ENCODE data around the gene LBH.

Gene LBH

DNA sequence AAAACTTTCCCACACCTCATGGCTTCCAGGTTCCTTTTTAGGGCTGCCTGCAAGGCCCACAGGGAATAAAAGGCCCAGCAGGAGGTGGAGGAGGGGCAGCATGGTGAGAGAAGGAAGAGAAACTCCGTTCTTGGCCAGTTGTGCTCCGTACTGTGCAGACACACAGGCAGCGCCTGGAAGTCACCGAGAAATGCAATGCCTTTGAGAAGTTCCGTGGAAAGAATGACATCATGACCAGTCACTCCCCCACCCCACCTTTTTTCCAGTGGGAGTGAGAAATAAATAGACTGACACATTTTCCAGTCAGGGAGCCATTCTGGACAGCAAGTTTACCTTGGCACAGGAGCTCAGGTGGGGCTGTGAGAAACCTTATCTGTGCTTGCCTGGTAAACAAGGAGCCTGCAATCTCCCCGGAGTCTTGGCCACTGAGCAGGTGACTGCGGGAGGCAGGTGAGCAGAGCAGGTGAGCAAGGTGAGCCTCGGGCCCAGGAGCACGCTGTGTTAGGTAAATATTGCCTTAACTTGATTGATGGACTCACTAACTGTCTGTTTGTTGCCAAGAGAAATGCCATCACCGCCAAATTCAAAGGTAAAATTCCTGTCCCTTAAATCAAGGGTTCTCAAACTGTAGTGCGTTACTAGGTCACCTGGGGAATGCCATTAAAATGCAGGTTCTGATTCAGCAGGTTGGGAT, 13.5 kb upstream of the LBH start:
- DNase-seq (ENCODE audit: low read depth in 2 of 2), result no peak

DNA sequence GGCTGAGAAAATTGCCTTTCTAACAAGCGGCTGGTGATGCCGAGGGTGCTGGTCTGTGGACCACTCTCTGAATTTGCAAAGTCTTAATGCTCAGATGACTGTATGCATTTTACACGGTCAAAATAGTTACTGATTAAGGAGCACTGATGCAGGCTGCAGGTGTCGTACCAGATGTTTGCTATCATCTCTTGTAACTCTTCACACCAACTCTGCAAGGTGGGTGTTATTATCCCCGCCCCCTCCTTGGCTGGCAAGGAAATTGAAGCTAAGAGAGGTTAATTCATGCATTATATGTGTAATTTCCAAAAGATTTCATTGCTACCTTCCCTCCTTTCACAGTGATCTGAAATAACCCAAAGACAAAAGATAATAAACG, 13.0 kb upstream of the LBH start:
- no peak for DNase-seq (ENCODE audit: low read depth in 2 of 2)

DNA sequence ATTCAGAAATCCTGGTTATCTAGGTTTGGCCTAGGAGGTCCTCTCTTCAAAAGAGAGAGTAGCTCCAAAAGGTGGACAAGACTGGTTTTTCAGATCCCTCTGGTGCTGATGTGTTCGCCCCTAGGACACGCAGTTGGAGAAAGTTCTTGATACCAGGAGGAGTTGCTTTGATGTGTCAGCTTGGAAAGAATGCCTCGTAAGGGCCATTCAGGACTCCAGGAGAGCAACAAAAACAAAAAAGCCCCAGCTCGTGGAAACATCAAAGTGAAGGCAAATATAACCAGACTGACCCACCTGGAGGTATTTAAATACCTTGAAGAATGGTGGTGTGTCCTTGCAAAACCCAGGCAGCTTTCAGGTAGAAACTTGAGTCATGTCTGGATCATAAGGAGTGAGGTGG, 12.5 kb upstream of the LBH start:
- no peak for DNase-seq (ENCODE audit: low read depth in 2 of 2)

DNA sequence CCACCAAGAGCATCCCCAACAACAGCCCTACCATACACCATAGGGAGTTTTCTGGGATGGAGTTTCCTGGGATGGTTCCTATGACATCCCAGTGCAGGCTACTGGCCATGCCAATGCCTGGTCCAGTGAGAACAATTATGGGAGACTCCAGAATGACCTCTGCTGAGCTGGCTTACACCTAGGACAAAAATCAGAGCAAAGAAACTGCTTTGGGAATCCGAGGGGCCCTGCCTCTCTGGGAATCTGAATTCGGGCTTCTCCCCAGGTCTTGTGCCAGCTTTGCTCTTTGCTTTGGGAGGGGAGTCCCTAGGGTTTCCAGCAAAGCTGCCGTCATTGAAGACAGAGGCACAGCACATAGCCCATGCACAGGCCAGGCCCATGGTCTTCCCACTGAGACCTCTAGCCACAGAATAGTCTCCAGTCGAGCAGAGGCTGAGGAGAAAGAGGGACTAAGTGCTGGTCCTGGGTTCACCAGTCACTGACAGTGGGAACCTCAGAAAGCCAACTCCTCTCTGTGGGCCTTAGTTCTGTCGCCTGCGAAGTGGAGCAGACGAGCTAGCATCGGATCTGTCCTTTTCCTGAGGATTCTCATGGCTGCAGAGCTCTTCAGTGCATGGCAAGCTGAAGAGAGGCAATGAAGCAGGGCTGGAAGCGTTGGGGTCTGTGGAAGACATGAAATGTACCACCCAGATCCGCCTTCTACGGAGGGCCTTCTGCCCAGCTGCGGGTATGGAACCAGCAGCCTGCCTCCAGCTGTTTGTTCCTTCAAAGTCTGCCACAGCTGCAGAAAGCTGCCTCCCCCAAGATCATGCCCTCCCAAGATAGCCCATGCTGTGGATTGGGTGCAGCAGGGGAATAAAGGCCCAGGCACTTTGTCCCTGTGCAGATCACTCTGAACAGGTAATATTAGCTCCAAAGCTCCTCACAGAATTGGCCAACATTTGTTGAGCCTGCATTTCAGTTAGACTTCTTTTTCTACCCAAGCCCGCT, 11.2 kb upstream of the LBH start:
- DNase-seq (ENCODE audit: low read depth in 2 of 2), result no peak

DNA sequence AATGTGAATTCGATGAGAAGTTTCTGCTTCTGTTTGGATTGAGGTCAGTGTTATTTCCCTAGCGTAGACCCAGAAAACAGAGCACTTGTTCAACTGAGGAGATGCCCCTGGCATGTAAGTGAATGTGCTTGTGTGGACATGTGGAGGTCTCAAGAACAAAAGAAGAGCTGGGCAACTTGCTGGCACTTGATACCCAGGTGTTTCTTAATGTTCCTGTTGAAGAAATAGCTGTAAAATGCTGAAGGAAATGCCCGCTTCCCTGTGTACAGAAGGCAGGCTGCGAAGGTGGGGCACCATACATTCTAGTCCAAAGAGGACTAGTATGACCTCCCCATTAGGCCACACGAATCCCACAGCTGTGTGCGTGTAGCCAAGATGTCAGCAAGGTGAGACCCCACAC, 9.8 kb upstream of the LBH start:
- DNase-seq (ENCODE audit: low read depth in 2 of 2), result no peak

DNA sequence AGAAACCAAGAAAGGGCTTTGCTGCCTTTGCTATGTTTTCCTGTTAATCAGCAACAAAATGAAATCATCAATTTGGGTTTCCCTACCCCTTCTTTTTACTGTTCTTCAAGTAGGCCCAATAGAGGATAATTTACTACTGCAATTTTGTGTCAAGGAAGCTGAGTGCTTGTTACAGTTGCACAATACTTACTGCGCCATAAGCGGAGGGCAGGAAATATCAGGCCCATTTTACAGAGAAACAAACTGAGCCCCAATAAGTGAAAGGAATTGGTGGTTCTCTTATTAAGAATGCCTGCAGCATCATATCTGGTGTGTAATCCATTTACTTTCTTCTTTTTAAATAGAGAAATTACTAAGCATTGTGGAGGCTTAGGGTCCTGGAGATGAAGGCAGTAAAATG, 9.3 kb upstream of the LBH start:
- DNase-seq (ENCODE audit: low read depth in 2 of 2), result no peak

DNA sequence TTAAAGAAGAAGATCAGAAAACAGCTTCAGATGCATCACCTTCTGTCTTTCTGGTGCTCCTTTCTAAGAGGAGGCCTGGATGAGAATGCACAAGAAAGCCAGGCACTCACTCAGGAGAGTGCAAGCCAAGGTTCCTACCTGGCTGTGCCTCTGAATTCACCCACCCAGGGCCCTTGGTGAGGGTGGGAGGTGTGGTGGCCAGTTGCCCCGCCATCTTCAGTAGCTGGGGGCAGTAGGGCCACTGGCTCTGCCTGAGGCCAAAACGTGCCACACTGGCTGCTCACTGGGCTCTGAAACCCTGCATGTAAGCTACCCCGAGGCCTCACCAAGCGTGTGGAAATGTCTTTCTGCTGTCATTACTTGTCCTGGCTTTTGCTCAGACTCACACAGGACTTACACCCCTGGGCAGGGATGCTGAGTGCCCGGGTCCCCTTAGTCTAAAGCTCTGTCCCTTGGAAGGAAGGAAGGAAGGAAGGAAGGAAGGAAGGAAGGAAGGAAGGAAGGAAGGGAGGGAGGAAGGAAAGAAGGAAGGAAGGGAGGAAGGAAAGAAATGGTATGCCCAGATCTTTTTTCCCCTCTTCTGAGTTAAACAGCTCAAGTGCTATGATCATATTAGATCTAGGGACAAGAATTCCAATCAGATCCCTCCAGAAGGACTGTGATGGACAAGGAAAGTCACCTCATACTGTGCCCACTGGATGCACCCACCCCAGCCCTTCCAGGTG, 8.5 kb upstream of the LBH start:
- DNase-seq (ENCODE audit: low read depth in 2 of 2), result no peak

DNA sequence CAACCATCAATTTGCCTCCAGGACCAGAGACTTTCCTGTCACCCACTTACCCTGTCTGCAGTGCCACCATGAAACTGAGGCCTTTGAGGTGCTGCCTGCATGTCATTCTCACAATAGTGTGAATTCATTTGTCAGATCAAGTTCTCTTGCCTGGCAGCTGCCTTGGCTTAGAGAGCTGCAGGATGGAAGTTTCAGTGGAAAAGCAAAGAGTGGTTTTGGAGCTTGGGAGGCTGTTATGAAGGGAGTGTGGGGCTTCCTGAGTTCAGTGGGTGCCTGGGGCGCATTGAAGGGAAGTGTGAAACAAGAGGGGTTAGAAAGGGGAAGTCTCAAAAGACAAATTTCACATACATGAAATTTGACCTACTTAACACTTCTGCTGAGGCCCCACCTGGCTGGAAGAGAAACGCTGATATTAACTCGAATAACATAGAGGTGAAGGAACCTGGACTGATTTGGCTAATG, 7.9 kb upstream of the LBH start:
- no peak for DNase-seq (ENCODE audit: low read depth in 2 of 2)

DNA sequence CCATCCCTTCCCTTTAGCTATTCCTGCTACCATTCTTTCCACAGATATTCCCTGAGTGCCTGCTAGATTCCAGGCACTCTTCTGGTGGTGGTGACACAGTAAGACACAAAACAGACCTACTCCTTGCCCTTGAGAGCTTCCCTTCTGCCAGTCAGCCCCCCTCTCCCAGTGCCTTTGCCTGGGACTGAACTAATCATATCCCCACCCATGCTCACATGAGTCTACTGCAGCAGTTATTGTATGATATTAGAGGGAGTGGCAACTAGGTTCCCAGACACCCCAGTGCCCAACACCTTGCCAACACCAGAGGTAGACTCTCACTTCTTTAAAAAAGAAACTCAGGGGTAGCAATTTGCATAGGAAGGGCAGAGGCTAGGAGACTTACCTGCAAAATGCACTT, 7.2 kb upstream of the LBH start:
- no peak for DNase-seq (ENCODE audit: low read depth in 2 of 2)

DNA sequence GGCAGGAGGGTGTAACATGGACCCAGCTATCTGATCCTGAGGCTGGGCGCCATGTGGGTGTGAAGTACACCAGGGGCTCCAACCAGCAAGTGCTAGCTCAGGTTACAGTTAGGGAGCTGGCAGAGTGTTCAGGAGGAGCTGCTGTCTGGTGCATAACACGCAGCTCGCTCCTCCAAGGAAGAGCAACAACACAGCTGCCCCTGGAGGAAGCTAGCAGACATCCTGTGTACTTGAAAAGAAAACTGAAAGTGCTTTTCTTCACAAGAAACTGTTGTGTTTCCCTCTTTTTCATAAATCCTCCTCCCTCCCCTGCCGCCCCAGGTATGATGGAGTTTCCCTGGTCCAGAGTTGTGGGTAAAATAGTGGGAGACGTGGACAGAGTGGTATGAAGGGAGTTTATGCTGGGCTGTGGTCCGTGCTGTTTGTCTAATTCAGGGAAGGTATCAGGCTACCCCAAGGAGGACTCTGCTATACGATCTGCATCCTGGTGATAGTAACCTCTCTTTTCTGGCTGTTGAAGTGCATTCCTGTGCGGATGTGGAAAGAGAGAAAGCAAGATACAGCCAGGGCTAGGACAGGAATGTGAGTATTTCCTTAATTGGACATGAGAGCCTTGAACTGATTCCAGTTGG, 6.1 kb upstream of the LBH start:
- no peak for DNase-seq (ENCODE audit: low read depth in 2 of 2)

DNA sequence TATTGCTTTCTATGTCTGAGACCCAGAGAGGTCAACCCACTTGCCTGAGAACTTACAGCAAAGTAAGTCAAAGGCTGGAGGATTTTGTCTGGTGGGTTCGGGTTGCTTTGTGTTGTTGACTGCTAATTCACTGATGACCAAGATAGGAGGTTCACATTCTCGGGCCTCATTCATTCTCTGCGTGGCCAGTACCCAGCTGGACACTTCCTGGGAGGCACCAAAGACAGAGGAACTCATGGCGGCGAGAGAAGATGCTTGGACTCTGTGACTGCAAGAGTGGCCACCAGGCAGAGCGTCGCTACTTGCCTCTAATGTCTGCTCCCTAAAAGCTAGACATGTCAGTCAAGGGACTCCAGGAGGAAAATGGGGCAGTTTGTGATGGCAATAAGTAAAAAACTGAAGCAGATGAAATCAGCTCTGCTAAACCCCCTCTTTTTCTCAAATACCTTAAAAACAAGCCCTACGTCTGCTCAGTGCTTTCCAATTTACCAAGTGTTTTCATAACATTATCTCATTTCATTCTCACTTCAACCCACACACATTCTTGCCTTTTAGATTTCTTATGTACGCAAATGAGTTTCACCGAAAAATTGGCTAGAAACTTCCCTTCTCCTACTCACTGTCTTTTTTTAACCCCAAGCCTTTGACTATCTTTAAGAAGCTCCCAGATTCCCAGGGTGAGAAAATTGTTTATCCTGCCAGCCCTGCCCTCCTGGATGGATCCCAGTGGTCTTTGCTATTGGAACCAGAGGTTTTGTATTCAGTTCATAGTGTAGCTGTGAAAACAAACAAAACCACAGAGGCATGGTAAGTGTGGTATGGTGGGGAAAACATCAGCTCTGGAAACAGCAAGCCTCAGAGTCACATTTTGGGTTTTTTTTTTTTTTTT, 4.9 kb upstream of the LBH start:
- DNase-seq (ENCODE audit: low read depth in 2 of 2), result no peak

DNA sequence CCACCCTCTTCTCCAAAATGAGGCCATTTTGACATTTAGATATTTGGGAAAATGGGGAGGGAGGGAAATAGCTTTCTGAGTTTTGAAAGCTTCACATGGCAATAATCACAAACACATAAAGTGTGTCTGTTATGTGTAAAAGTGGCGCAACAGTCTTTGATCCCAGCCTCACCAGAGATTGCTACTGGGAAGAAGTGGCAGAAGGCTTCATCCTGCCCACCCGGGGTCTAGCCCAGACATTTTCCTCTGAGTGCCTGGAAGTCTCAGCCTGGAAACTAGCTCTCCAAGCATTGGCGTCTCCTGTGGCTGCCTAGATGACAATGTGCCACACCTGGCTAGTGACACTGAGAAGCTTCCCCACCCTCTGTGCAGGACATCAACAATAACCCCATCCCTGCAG, 1.7 kb upstream of the LBH start:
- no peak for DNase-seq (ENCODE audit: low read depth in 2 of 2)

DNA sequence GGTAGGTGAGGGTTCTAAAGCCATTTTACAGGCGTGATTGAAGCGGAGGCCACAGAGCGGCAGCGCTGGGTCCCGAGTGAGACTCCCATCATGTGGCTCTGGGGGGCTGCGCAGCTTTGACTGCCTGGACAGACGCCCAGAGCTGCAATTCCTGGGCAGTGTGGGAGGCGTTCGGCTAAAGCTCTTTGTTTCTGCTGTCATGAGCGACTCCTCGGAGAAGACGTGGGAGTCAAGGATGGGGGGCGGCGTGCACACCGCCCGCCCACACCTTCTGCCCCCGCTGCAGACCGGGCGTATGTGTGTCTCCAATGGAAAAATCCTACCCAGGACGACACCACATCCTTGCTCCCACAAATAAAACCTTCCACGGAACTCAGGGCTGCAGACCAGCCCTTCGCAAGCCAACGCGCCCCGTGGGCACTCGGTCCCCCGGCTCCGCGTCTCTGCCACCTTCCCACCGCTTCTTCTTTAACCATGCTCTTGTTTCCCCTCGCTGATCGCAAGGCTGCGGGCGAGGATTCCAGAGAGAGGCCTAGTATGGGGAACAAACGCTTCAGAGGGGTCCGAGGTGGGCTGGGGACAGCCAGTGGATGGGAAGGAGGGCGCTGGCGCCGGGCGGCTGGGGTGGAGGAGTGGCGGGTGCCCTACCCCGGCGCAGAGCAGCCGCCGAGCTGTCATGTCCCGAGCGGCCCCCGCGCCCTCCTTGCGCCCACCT, 680 bp upstream of the LBH start:
- DNase-seq (ENCODE audit: low read depth in 2 of 2), result no peak

DNA sequence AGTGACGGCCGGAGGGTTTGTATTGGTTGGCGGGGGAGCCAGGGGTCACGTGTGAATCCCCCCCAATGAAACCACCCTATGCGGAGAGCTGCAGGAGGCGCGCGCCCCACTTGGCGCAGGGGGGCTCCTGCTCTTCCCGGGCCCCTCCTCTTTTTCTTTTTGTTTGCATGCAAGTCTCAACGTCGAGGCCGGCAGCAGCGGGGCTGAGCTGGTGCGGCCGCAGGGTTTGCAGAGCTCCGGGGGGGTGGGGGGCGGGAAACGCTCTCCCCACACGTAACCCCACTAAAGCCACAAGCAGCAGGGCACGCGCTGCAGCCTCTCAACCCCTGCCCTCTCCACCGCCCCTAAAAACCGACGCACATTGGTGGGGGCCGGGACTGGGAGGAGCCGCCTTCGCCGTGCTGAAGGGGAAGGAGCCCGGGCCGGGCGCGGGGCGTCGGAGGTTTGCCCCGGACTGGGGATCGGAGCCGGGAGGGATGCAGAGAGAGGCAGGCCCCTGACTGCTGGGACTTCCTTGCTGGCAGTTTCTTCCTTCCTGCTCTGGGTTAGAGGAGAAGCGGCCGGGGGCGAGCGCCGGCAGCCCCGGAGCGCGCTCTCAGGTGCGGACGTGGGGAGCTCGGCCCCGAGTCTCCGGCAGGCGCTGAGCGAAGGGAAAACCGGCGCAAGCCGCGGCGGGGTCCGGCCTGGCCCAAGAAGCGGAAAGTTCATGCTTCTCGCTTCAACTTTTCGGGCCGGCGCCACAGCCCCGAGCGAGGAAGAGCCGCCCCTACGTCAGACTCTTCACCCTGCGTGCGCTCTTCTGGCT, 864 bp downstream of the LBH start:
- peak; percentile 52 to 63 for DNase-seq (ENCODE audit: low read depth in 2 of 2)

DNA sequence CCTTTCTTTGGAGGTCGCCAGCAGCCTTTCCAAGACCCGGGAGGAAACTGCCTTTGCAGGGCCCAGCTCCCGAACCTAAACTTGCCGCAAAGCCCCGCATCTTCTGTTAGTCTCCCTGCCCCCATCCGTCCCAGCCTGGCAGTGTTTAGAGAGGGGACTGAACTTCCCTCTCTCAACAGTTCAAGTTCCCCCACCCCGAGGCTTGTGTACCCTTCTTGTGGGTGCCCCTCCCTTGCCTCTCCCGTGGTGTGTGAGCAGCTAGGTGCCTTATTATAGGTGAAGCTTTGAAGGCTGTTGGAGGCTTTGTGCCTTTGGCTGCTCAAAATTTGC, 1.4 kb downstream of the LBH start:
- DNase-seq (ENCODE audit: low read depth in 2 of 2), result no peak

DNA sequence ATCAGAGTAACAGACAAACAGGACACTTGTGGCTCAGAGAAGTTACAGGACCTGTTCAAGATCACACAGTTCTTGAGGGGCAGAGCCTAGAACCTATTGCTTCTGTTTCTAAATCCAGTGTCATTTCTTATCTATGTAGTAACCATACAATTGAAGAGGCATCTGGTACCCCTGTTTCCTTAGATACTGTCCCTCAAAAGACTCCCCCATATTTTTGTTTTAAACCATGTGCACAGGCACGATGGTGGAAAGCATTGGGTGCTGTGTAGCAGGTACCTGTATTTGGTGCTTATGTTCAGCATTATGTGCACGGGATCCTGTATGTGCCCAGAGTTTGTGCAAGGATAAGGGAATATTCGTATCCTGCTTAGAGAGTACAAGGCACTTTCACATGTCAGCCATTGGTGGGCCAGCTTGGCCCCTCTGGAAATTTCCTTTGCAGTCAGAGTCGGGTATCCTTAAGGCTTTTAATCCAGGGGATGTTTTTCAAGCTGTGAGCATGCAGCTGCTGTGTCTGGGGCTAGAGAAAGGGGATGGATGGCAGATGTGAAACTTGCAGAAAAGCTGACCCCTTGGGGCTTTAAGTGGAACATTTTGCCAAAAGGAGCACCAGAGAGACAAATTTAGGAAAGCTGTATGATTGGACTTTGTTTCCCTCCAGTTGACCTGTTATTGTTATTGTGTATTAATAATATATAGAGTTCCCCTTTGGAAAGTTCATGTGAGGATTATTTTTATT, 2.1 kb downstream of the LBH start:
- DNase-seq (ENCODE audit: low read depth in 2 of 2), result no peak

DNA sequence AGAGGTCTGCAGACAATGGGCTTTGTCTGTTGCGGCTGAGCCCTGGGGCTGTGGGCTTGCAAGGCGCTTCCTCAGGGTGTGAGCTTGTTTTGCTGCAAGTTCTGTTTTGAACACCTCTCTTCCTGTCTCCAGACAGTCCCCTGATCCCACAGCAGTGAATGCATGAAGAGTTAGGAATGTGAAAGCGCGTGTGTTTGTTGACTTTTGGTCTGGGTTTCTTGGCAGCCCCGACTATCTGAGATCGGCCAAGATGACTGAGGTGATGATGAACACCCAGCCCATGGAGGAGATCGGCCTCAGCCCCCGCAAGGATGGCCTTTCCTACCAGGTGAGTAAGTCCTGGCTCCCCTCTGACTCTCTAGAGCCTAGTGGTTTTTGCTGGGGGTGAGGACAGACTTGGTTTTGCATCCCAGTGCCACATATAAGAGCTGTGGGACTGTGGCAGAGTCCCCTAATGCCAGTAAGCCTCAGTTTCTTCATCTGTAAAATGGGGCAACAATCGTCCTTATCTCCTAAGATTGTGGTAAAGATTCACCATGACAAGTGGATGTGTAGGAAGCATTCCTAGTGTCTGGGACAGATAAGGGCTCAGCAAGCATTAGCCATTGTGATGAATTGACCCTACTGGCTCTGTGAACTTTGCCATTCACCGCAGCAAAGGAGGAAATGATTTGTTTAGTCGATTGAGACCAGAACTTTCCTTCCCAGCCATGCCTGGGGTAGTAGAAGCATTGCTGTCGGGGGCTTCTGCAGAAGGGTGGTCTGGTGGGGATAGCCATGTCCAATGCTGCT, 3.0 kb downstream of the LBH start:
- no peak for DNase-seq (ENCODE audit: low read depth in 2 of 2)

DNA sequence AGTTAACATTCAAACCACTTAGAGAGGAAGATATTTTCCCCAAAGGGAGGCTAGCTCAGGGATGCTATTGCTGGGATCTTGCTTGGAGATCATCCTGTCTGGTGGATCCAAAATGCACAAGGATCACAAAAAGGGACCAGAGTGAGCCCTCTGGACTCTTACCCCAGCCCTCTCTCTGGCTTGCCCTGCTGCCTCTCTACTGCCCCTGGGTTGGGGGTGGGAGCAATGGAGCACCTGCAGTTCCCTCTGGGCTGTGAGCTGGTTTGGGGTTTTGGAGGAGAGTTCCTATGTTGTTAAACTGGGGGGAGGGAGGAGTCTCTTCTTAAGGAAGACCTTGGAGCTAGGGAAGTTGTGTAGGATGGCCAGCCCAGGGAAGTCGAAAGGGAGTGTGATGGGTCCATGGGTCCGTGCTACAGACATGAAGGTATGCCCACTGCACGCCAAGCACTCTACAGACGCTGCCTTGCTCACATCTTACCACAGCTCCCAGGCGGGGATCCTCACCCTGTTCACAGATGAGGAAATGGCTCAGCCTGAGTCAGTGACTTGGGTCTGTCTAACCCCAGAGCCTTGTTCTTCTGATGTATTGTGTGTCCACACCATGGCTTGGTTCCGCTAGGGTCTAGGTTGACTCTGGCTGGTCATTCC, 3.8 kb downstream of the LBH start:
- peak; percentile 64 to 65 for DNase-seq (ENCODE audit: low read depth in 2 of 2)

Measured in stimulated activated CD4-positive, alpha-beta T cell treated with anti-CD3 and anti-CD28 coated beads, Interleukin-15, amount 100 ng/mL, for 48 hours (primary cell).